Endothelial cell (in vitro differentiated cells): ENCODE results near the gene ARFGAP1. TPM values are rescaled to one million over a fixed set of nuclear protein-coding genes. Genes with fewer than 3 reads are reported as not detected.

Source experiments
- DNase-seq: peaks from one replicate; pipeline ENCODE4 v3.0.0; 2021; ENCODE audit warnings: low spot score
- H3K27ac Mint-ChIP-seq: one replicate; pipeline ENCODE4 v1.8.0; 2021; ENCODE audit warnings: mixed read lengths, inconsistent platforms; ENCODE audit not compliant: unreplicated experiment
- H3K27me3 Mint-ChIP-seq: one replicate; pipeline ENCODE4 v1.8.0; 2021; ENCODE audit warnings: mild to moderate bottlenecking, moderate library complexity, mixed read lengths, inconsistent platforms; ENCODE audit not compliant: unreplicated experiment
- H3K36me3 Mint-ChIP-seq: one replicate; pipeline ENCODE4 v1.8.0; 2021; ENCODE audit warnings: mild to moderate bottlenecking, low read depth, mixed read lengths, inconsistent platforms; ENCODE audit not compliant: unreplicated experiment
- H3K4me1 Mint-ChIP-seq: one replicate; pipeline ENCODE4 v1.8.0; 2021; ENCODE audit warnings: mild to moderate bottlenecking, mixed read lengths, inconsistent platforms; ENCODE audit not compliant: unreplicated experiment
- H3K4me3 Mint-ChIP-seq: one replicate; pipeline ENCODE4 v1.8.0; 2021; ENCODE audit warnings: mild to moderate bottlenecking, mixed read lengths, inconsistent platforms; ENCODE audit not compliant: unreplicated experiment
- H3K9me3 Mint-ChIP-seq: one replicate; pipeline ENCODE4 v1.8.0; 2021; ENCODE audit warnings: mixed read lengths, inconsistent platforms; ENCODE audit not compliant: unreplicated experiment
- long read RNA-seq: library from polyadenylated mRNA; unstranded; transcript quantifications from one replicate; pipeline ENCODE4 v2.0.0, GENCODE V29; 2020; ENCODE audit not compliant: unreplicated experiment
- total RNA-seq: library from RNA; stranded (reverse); fragmentation: NEBNext Ultra II Directional; extraction: Animal tissue kit (Norgen Biotek cat#: 25700); gene quantifications from one replicate; pipeline ENCODE4 v1.2.1, GENCODE V29; 2021; ENCODE audit not compliant: unreplicated experiment
- TF ChIP-seq, protein P1 (sequence below): fragments of 200-600 bp; sonication (generic); IDR thresholded peaks from one replicate; pipeline ENCODE4 v1.5.0; 2021; ENCODE audit warnings: antibody characterized with exemption; ENCODE audit not compliant: unreplicated experiment

Gene ARFGAP1
- total RNA-seq: 106 TPM
- long read RNA-seq, transcript ARFGAP1-203 (13 exons, 3,281 nt): major isoform, 6 of 15 reads
- long read RNA-seq, partial matches to known transcripts: 2 of 15 reads
- long read RNA-seq, other reads (novel, unspliced or antisense): 6 of 15 reads

DNA sequence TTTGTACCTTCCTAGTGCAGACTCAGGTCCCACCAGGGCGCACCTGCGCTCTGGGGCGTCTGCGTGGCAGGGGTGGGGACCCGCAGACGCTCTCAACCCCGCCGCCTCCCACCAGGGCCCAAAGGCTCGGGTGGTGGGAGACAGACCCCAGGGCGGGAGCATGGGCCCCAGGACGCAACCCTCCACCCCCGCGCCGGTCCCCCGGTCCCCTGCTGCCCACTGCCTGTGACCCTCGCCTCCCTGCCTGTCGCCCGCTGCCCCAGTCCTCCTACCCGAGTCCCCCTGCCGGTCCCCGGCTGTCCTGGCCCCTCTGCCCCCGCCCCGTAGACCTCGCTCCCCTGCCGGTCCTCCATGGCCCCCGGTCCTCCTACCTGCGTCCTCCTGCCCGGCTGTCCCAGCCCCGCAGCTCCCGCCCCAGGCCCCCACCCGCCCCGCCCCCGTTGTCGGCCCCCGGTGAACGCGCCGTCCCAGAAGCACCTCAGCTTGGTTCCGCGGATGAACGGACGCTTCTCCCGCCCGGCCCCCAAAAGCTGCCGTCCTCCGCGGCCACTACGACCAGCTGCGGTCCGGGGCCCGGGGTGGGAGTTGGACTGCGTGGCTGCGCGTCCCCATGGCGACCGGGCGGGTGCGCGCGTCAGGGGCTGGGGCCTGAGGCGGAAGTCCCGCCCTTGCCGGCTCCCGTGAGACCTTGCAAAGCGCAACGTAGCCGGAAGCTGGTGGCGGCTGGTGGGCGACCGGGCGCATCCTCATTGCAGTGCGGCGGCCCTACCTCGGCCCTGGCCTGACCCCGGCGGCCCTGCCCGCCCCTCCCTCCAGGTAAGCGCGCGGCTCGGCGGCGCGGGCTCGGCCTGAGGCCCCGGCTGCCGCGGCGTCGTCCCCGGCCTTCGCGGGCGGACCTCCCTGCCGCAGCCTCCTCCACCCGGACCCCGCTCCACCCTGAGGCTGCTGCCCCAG, at the start of gene ARFGAP1:
Gene ARFGAP1, plus strand, starts transcription at position 709 of the 954 bp plus-strand sequence. CDS start 2,768 bp downstream, outside the sequence.
- peak; percentile 90 for DNase-seq
- Mint-ChIP-seq H3K4me1 (peaks cover 10% of the 10 kb centered on the region), H3K4me3 (peak within 1 kb of the TSS; percentile 96), H3K36me3 (peaks cover 2% of the 10 kb centered on the region), H3K9me3 (no peaks in the 10 kb centered on the region), H3K27me3 (peaks cover 14% of the 10 kb centered on the region), H3K27ac (peak within 1 kb of the TSS; percentile 84)
- TF ChIP-seq, protein P1, sequence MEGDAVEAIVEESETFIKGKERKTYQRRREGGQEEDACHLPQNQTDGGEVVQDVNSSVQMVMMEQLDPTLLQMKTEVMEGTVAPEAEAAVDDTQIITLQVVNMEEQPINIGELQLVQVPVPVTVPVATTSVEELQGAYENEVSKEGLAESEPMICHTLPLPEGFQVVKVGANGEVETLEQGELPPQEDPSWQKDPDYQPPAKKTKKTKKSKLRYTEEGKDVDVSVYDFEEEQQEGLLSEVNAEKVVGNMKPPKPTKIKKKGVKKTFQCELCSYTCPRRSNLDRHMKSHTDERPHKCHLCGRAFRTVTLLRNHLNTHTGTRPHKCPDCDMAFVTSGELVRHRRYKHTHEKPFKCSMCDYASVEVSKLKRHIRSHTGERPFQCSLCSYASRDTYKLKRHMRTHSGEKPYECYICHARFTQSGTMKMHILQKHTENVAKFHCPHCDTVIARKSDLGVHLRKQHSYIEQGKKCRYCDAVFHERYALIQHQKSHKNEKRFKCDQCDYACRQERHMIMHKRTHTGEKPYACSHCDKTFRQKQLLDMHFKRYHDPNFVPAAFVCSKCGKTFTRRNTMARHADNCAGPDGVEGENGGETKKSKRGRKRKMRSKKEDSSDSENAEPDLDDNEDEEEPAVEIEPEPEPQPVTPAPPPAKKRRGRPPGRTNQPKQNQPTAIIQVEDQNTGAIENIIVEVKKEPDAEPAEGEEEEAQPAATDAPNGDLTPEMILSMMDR: no peak

DNA sequence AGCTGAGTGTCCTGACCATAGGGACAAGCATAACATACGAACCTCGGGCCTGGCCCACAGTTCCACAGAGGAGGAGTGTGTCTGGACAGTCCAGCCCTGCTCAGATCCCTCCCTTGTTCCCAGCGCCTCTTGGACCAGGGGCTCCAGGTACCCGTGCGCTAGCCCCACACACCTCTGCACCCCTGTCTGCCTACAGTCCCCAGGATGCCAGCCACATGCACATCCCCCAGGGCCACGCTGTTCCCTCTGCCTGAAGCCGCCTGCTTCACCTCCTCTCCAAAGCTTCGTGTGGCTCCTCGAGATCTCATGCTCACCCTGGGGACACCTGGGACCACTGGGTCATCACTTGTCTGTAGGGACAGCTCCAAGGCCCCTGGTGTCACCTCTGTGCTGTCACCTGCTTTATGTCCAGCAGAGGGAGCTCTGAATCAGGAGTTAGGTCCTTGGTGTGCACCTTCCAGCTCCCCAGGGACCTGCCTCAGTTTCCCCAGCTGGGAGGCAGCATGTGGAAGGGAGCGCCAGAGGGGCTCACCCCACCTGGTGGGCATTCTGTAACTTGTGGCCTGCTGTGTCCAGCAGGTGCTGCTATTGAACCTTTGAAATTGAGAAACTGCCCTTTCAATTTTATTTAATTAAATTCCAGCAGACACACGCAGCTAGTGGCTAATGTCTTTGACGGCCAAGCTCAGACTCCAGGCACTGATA, 49.3 kb upstream of the ARFGAP1 start:
- H3K27ac Mint-ChIP-seq: no peak overlapping the region
- H3K4me1 Mint-ChIP-seq: no peaks in the 10 kb centered on the region
- TF ChIP-seq, protein P1: peak; percentile 73
- peak; percentile 57 for DNase-seq
- peaks cover 11% of the 10 kb centered on the region for H3K27me3 Mint-ChIP-seq
- H3K4me3 Mint-ChIP-seq: no peak overlapping the region
- peaks cover 4% of the 10 kb centered on the region for H3K36me3 Mint-ChIP-seq
- no peaks in the 10 kb centered on the region for H3K9me3 Mint-ChIP-seq

DNA sequence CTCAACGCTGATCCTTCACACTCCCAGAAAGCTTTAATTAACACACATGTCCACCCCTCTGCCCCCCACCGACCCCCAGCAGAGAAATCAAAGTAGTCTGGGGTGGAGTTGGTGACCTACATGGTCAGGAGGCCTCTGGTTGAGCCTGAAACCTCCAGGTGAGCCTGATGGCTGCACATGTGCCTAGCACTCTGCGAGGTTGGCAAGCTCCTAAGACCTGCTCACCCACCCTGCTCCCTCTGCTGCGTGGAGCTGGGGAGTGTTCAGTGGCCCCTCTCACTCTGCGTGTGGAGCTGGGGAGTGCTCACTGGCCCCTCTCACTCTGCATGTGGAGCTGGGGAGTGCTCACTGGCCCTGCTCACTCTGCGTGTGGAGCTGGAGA, 48.8 kb upstream of the ARFGAP1 start:
- Mint-ChIP-seq H3K4me1 (no peaks in the 10 kb centered on the region), H3K9me3 (no peaks in the 10 kb centered on the region), H3K36me3 (peaks cover 4% of the 10 kb centered on the region), H3K27ac (no peak overlapping the region), H3K4me3 (no peak overlapping the region), H3K27me3 (peaks cover 11% of the 10 kb centered on the region)
- DNase-seq: no peak
- TF ChIP-seq, protein P1: no peak

DNA sequence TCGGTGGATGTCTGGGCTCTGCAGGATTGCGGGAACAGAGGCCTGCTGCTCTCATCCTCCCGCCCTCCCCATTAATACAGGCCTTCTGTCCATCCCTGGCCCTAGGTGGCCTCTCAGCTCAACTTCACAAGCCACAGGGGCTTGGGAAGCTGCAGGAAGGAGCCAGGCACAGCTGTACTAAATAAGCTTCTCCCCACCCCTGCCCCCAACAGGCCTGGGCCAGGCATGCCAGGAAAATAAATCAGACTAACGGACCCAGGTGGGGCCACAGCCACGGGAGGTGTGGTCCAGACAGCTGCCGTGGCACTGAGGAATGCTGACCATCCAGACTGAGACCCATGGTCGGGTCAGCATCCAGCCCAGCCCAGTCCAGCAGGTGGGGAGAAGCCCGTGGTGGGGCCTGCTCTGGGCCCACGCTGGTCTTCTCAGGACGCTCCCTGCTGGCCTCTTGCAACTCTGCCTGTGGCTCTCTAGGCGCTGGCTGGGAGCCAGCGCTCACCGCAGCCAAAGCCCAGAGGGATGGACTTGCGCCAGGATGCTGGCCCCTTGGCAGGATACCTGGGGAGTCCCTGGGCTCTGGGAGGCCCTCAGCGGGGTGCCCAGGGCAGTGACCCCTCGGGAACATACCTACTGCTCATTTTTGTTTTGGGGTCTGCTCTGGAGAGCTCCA, 48.1 kb upstream of the ARFGAP1 start:
- Mint-ChIP-seq H3K4me3 (no peak overlapping the region), H3K27me3 (peaks cover 14% of the 10 kb centered on the region), H3K27ac (no peak overlapping the region), H3K36me3 (peaks cover 4% of the 10 kb centered on the region), H3K4me1 (no peaks in the 10 kb centered on the region), H3K9me3 (no peaks in the 10 kb centered on the region)
- no peak for DNase-seq
- TF ChIP-seq, protein P1: no peak
